ENCODE measurements around the gene FSCN2. TPM values are rescaled to one million over a fixed set of nuclear protein-coding genes. Genes with fewer than 3 reads are reported as not detected.

Gene FSCN2
- total and polyA plus RNA-seq, 12 donors, result 0.22 to 1.9 (median 0.72) TPM; not detected in 1

- 79 to 86% (median 85%) methylated on average over 7 to 12 of the region's 12 CpGs for WGBS, 4 donors
- peaks cover 0 to 65% of the 10 kb centered on the region in 2 donors for H3K36me3 ChIP-seq (replicated peaks in 1 of 2)
- H3K4me1 ChIP-seq (replicated peaks in 1 of 2), result peaks cover 10% of the 10 kb centered on the region in 2 donors
- no peak overlapping the region for H3K27ac ChIP-seq
- H3K27me3 ChIP-seq, result no peaks in the 10 kb centered on the region
- DNase-seq, result no peak
- H3K9me3 ChIP-seq (replicated peaks in 1 of 3), result no peaks in the 10 kb centered on the region
- no peak overlapping the region for H3K4me3 ChIP-seq
- intact Hi-C loops (cut with DNase I), result no loop called here
- TF ChIP-seq CTCF (IDR thresholded peaks at IDR 0.05) (no peak), POLR2A (IDR thresholded peaks at IDR 0.05) (no peak)
Observed at GRCh38 chr17:81572563-81573168, 44.5 kb downstream of the FSCN2 start.

GRCh38 chr17:81573794-81574642 is 45.8 kb downstream of the FSCN2 start:
- peaks cover 0 to 54% of the 10 kb centered on the region in 2 donors for H3K36me3 ChIP-seq (replicated peaks in 1 of 2)

DNA sequence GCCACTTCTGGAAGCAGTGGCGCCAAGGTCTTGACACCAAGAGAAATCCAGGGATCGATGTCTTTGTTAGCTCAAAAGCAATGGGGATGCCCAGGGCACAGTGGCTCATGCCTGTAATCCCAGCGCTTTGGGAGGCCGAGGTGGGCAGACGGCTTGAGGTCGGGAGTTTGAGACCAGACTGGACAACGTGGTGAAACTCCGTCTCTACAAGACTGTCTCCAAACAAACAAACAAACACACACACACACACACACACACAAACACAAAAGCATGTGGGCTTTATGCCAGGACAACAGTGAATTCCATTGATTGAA is 46.4 kb downstream of the FSCN2 start:
- Histone ChIP-seq H3K27me3 (no peaks in the 10 kb centered on the region), H3K4me1 (replicated peaks in 1 of 2) (peaks cover 5 to 9% of the 10 kb centered on the region in 2 donors), H3K36me3 (replicated peaks in 1 of 2) (peaks cover 0 to 49% of the 10 kb centered on the region in 2 donors), H3K27ac (no peak overlapping the region), H3K9me3 (replicated peaks in 1 of 3) (no peaks in the 10 kb centered on the region), H3K4me3 (no peak overlapping the region)
- TF ChIP-seq CTCF (IDR thresholded peaks at IDR 0.05) (no peak), POLR2A (IDR thresholded peaks at IDR 0.05) (no peak)
- WGBS, 4 donors, result 85 to 88% (median 86%) methylated on average over 8 of the region's 8 CpGs
- no peak for DNase-seq
- intact Hi-C loops (cut with DNase I), result no loop called here

More at GRCh38 chr17:81573794-81574642, 45.8 kb downstream of the FSCN2 start:
- no peak for DNase-seq
- Histone ChIP-seq H3K27me3 (no peaks in the 10 kb centered on the region), H3K27ac (no peak overlapping the region), H3K9me3 (replicated peaks in 1 of 3) (no peaks in the 10 kb centered on the region), H3K4me1 (replicated peaks in 1 of 2) (peaks cover 5 to 9% of the 10 kb centered on the region in 2 donors), H3K4me3 (no peak overlapping the region)
- WGBS, 4 donors, result 87 to 93% (median 92%) methylated on average over 15 to 17 of the region's 17 CpGs
- intact Hi-C loops (cut with DNase I), result no loop called here
- TF ChIP-seq CTCF (IDR thresholded peaks at IDR 0.05) (no peak), POLR2A (IDR thresholded peaks at IDR 0.05) (no peak)

DNA sequence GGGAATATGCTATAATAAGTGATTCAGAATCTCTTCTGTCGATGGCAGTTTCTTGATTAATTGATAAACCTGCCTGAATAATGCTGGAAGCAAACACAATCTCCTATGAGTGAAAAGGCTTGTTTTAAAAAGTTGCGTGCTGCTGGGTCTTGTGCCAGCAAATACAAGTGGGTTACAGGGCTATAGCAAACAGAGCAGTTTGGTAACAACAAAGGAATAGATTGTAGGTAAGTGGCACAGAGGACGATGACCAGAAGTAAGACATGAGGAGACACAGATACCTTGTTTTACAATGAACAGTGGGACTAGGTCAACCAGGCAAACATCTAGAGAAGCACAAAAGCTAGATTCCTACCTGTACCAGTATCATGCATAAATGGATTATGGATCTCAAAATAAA is 47.7 kb downstream of the FSCN2 start:
- intact Hi-C loops (cut with DNase I), result no loop called here
- H3K4me3 ChIP-seq, result no peak overlapping the region
- H3K27me3 ChIP-seq, result no peaks in the 10 kb centered on the region
- H3K4me1 ChIP-seq (replicated peaks in 1 of 2), result peaks cover 5 to 9% of the 10 kb centered on the region in 2 donors
- H3K36me3 ChIP-seq (replicated peaks in 1 of 2), result peaks cover 0 to 41% of the 10 kb centered on the region in 2 donors
- TF ChIP-seq CTCF (IDR thresholded peaks at IDR 0.05) (no peak), POLR2A (IDR thresholded peaks at IDR 0.05) (no peak)
- no peak overlapping the region for H3K27ac ChIP-seq
- 83 to 94% (median 88%) methylated on average over 3 of the region's 3 CpGs for WGBS, 4 donors
- H3K9me3 ChIP-seq (replicated peaks in 1 of 3), result no peaks in the 10 kb centered on the region
- no peak for DNase-seq
